ENCODE results near the gene DHX16. TPM values are rescaled to one million over a fixed set of nuclear protein-coding genes. Genes with fewer than 3 reads are reported as not detected.

DHX16 gene
- total RNA-seq, 1 experiment from 2014 or later = 46.4 TPM

- ChIA-PET CTCF (no interaction called here), POLR2A (ENCODE audit: low non-redundant PET) (interaction anchor here (0.6 to 1.1 kb wide), 2 partner anchors 103 to 165 kb away, joined by 3 to 5 read pairs; no protein-coding TSS in a partner anchor)
- intact Hi-C loops (cut with micrococcal nuclease; ENCODE audit: unreplicated experiment) = loop anchor here (1.0 kb wide), 1 partner anchor 100 kb away; the partner anchor contains the start of gene MDC1
- peak within 1 kb of the TSS; percentile 81 for H3K4me3 ChIP-seq (ENCODE audit: low read depth, low read length, poor library complexity, severe bottlenecking)
- no peaks in the 10 kb centered on the region for H3K9me3 ChIP-seq (ENCODE audit: low read depth, low read length, poor library complexity, severe bottlenecking)
- H3K27me3 ChIP-seq (replicated peaks; ENCODE audit: insufficient read depth, low read depth, low read length, poor library complexity) = no peaks in the 10 kb centered on the region
- H3K36me3 ChIP-seq (ENCODE audit: insufficient read depth, low read length, poor library complexity, severe bottlenecking) = peaks cover 56% of the 10 kb centered on the region
- TF ChIP-seq EZH2 (IDR thresholded peaks at IDR 0.05; ENCODE audit: borderline replicate concordance, low read depth, low read length, poor library complexity, severe bottlenecking) (no peak), CTCF (conservative IDR thresholded peaks at IDR 0.05; ENCODE audit: low read depth, low read length) (no peak)
- H3K27ac ChIP-seq (ENCODE audit: low read depth, low read length, poor library complexity, severe bottlenecking) = peak within 1 kb of the TSS; percentile 99
- H3K4me1 ChIP-seq (ENCODE audit: insufficient read depth, low read length, poor library complexity, severe bottlenecking) = peaks cover 24% of the 10 kb centered on the region
- BruUV-seq (replicated peaks) = TSS peak; percentile 74
- peak; percentile 98 for DNase-seq (ENCODE audit: low spot score)
These were observed 55.1 kb downstream of the DHX16 start, which contains the start of gene MRPS18B for GRCh38 chr6:30617565-30618269. Gene MRPS18B, plus strand, starts transcription at chr6:30617840. Its CDS starts 26 bp downstream, at chr6:30617866.

GRCh38 chr6:30616811-30617564 is 55.8 kb downstream of the DHX16 start, which contains the start of gene PPP1R10:
Gene PPP1R10, minus strand, starts transcription at chr6:30617243. Its CDS starts 7,299 bp downstream, at chr6:30609944.
- intact Hi-C loops (cut with micrococcal nuclease; ENCODE audit: unreplicated experiment) = loop anchor here (1.0 kb wide), 1 partner anchor 100 kb away; the partner anchor contains the start of gene MDC1
- ChIA-PET POLR2A (ENCODE audit: low non-redundant PET) (interaction anchor here (0.6 to 1.1 kb wide), 2 partner anchors 104 to 165 kb away, joined by 3 to 5 read pairs; no protein-coding TSS in a partner anchor), CTCF (no interaction called here)
- H3K4me1 ChIP-seq (ENCODE audit: insufficient read depth, low read length, poor library complexity, severe bottlenecking) = peaks cover 31% of the 10 kb centered on the region
- TF ChIP-seq EZH2 (IDR thresholded peaks at IDR 0.05; ENCODE audit: borderline replicate concordance, low read depth, low read length, poor library complexity, severe bottlenecking) (no peak), CTCF (conservative IDR thresholded peaks at IDR 0.05; ENCODE audit: low read depth, low read length) (no peak)
- H3K4me3 ChIP-seq (ENCODE audit: low read depth, low read length, poor library complexity, severe bottlenecking) = peak within 1 kb of the TSS; percentile 81
- peak within 1 kb of the TSS; percentile 99 for H3K27ac ChIP-seq (ENCODE audit: low read depth, low read length, poor library complexity, severe bottlenecking)
- peaks cover 49% of the 10 kb centered on the region for H3K36me3 ChIP-seq (ENCODE audit: insufficient read depth, low read length, poor library complexity, severe bottlenecking)
- BruUV-seq (replicated peaks) = TSS peak; percentile 70
- no peaks in the 10 kb centered on the region for H3K27me3 ChIP-seq (replicated peaks; ENCODE audit: insufficient read depth, low read depth, low read length, poor library complexity)
- peak; percentile 100 for DNase-seq (ENCODE audit: low spot score)
- no peaks in the 10 kb centered on the region for H3K9me3 ChIP-seq (ENCODE audit: low read depth, low read length, poor library complexity, severe bottlenecking)

DNA sequence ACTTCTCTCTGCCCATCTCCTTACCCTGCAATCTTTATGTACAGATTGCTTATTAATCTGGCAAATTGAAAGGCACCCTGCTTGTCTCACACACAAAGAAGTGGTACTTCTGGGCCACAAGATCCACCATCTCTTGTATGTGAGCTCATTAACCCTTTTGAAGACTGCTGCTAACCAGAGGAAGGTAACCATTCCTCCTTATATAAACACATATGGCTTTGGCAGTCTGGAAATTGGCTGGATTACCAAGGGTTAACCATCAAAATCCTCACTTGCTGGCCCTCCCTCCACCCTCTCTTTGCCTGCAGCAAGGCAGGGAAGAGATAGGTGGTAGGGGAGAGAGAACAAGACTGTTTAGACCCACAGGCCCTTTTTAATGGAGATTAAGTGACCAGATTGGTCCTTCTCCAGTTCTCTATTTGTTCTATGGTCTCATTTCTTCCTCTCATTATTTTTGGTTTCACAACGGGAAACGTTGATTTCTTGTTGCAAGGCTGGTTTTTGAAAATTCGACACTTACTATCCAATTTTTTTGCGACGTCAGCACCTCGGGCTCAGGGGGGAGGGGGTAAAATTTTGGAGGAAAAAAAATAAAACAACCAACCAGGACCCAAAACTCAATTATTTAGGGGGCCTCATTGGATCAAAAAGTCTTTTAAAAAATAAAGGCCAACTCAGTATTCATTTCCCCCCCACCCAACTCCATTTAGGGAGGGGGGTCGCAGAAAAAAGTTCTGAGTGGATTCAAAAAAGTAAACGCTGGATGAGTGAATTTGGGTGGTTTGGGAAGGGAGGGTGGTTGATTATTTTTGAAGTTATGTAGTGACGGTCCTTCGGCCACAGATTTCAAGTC is 56.6 kb downstream of the DHX16 start:
- intact Hi-C loops (cut with micrococcal nuclease; ENCODE audit: unreplicated experiment) = no loop called here
- H3K27ac ChIP-seq (ENCODE audit: low read depth, low read length, poor library complexity, severe bottlenecking) = peak overlapping the region; percentile 99
- TF ChIP-seq CTCF (conservative IDR thresholded peaks at IDR 0.05; ENCODE audit: low read depth, low read length) (no peak), EZH2 (IDR thresholded peaks at IDR 0.05; ENCODE audit: borderline replicate concordance, low read depth, low read length, poor library complexity, severe bottlenecking) (no peak)
- BruUV-seq (replicated peaks) = no TSS peak
- peaks cover 42% of the 10 kb centered on the region for H3K36me3 ChIP-seq (ENCODE audit: insufficient read depth, low read length, poor library complexity, severe bottlenecking)
- CTCF ChIA-PET = no interaction called here
- POLR2A ChIA-PET (ENCODE audit: low non-redundant PET) = interaction anchor here (0.7 to 1.3 kb wide), 2 partner anchors 101 to 269 kb away, joined by 3 to 4 read pairs; partner anchors contain the start of gene MDC1
- no peaks in the 10 kb centered on the region for H3K27me3 ChIP-seq (replicated peaks; ENCODE audit: insufficient read depth, low read depth, low read length, poor library complexity)
- H3K4me1 ChIP-seq (ENCODE audit: insufficient read depth, low read length, poor library complexity, severe bottlenecking) = peaks cover 32% of the 10 kb centered on the region
- peak overlapping the region; percentile 81 for H3K4me3 ChIP-seq (ENCODE audit: low read depth, low read length, poor library complexity, severe bottlenecking)
- H3K9me3 ChIP-seq (ENCODE audit: low read depth, low read length, poor library complexity, severe bottlenecking) = no peaks in the 10 kb centered on the region
- DNase-seq (ENCODE audit: low spot score) = peak; percentile 53

Data from A673 (cell line).